ENCODE data around the gene SH3BP4.
"Not testable (repeated sequence)": the region's sequence is repeated elsewhere in the genome, so short reads cannot be mapped to it uniquely, and the experiment has no call there.

SH3BP4 gene

GRCh38 chr2:235017441-235017840, 65.6 kb downstream of the SH3BP4 start:
- no peak for DNase-seq (ENCODE audit: low spot score)

- DNase-seq (ENCODE audit: low spot score): no peak
Observed at GRCh38 chr2:235018838-235019237, 67.0 kb downstream of the SH3BP4 start.

- not testable (repeated sequence) for DNase-seq (ENCODE audit: low spot score)
Observed at GRCh38 chr2:235020141-235020540, 68.3 kb downstream of the SH3BP4 start.

- DNase-seq (ENCODE audit: low spot score): peak; percentile 66
Observed at GRCh38 chr2:235021752-235022151, 69.9 kb downstream of the SH3BP4 start.

- DNase-seq (ENCODE audit: low spot score): peak; percentile 29
Observed at GRCh38 chr2:235024191-235024860, 72.5 kb downstream of the SH3BP4 start.

GRCh38 chr2:235024931-235025773, 73.3 kb downstream of the SH3BP4 start:
- no peak for DNase-seq (ENCODE audit: low spot score)

- peak; percentile 55 for DNase-seq (ENCODE audit: low spot score)
Observed at GRCh38 chr2:235025800-235026536, 74.2 kb downstream of the SH3BP4 start.

- peak; percentile 26 for DNase-seq (ENCODE audit: low spot score)
Observed at GRCh38 chr2:235026649-235027557, 75.1 kb downstream of the SH3BP4 start.

GRCh38 chr2:235027558-235028214, 75.9 kb downstream of the SH3BP4 start:
- DNase-seq (ENCODE audit: low spot score): peak; percentile 33

- no peak for DNase-seq (ENCODE audit: low spot score)
Observed at GRCh38 chr2:235028646-235029045, 76.8 kb downstream of the SH3BP4 start.

- DNase-seq (ENCODE audit: low spot score): no peak
Observed at GRCh38 chr2:235029054-235029453, 77.2 kb downstream of the SH3BP4 start.

- DNase-seq (ENCODE audit: low spot score): no peak
Observed at GRCh38 chr2:235030126-235030525, 78.3 kb downstream of the SH3BP4 start.

- DNase-seq (ENCODE audit: low spot score): no peak
Observed at GRCh38 chr2:235030936-235031335, 79.1 kb downstream of the SH3BP4 start.

GRCh38 chr2:235031686-235032373, 80.0 kb downstream of the SH3BP4 start:
- DNase-seq (ENCODE audit: low spot score): no peak

- DNase-seq (ENCODE audit: low spot score): no peak
Observed at GRCh38 chr2:235032466-235032865, 80.6 kb downstream of the SH3BP4 start.

- DNase-seq (ENCODE audit: low spot score): no peak
Observed at GRCh38 chr2:235032949-235033348, 81.1 kb downstream of the SH3BP4 start.

- DNase-seq (ENCODE audit: low spot score): no peak
Observed at GRCh38 chr2:235034265-235035118, 82.7 kb downstream of the SH3BP4 start.

- no peak for DNase-seq (ENCODE audit: low spot score)
Observed at GRCh38 chr2:235037604-235038166, 85.9 kb downstream of the SH3BP4 start.
